ENCODE results near the gene SLC4A2.

DNA sequence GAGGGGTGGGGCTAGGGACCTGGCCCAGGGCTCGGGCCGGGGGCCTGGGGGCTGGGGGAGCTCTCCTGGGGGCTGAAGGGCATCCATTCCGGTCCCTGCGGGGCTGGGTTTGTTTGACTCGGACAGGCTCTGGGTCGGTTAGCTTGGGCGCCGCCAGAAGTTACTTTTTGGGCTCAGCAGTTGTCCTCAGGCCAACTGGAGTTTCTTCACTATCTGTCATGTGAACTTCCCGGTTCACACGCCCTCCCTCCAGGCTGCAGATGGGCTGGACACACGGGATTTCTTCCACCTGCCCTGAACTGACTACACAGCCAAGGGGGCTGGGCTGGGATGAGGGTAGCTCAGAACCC lies 3.8 kb downstream of the SLC4A2 start:
- TF ChIP-seq POLR2A (IDR thresholded peaks at IDR 0.05; ENCODE audit: low read depth, low read length) (no peak), SPI1 (IDR thresholded peaks at IDR 0.05; ENCODE audit: low read depth, low read length) (no peak), POLR2AphosphoS5 (IDR thresholded peaks at IDR 0.05; ENCODE audit: low read depth, low read length) (no peak), TAF1 (IDR thresholded peaks at IDR 0.05; ENCODE audit: low read depth, low read length) (no peak), POU2F2 (IDR thresholded peaks at IDR 0.05; ENCODE audit: low read depth, low read length) (no peak), PAX5 (IDR thresholded peaks at IDR 0.05; ENCODE audit: insufficient read depth, low read length, severe bottlenecking) (no peak)
